A673 (cell line): ENCODE measurements around the gene PCIF1. TPM values are rescaled to one million over a fixed set of nuclear protein-coding genes. Genes with fewer than 3 reads are reported as not detected.

Experiments
- BruUV-seq: library from RNA; stranded (reverse); fragments of 400-500 nt; replicated peaks from 2 replicates; lab custom pipeline; 2021; lab: Mats Ljungman, UMichigan
- CTCF ChIA-PET: fragments of 300-600 bp; sonication (Branson Sonifier 250); formaldehyde crosslinking; loops from one replicate; lab custom pipeline; 2022; ENCODE audit warnings: antibody characterized with exemption; lab: Charles Lee
- POLR2A ChIA-PET: fragments of 300-600 bp; sonication (Branson Sonifier 250); formaldehyde crosslinking; loops from one replicate; lab custom pipeline; 2022; ENCODE audit warnings: antibody characterized with exemption; ENCODE audit not compliant: low non-redundant PET; lab: Charles Lee
- DNase-seq: peaks from one replicate; pipeline ENCODE4 v3.0.0-alpha.2; 2015; ENCODE audit warnings: low spot score
- H3K27ac ChIP-seq: fragments of 200-600 bp; sonication (generic); 2 replicates; pipeline ENCODE4 v1.5.1; 2016; ENCODE audit warnings: mixed run types, low read depth, mild to moderate bottlenecking, mixed read lengths, antibody characterized with exemption, low read length; ENCODE audit not compliant: poor library complexity, severe bottlenecking
- H3K27me3 ChIP-seq: fragments of 200-600 bp; sonication (generic); replicated peaks from 2 replicates; pipeline ENCODE4 v1.6.1; 2017; ENCODE audit warnings: mixed run types, low read depth, mild to moderate bottlenecking, mixed read lengths, antibody characterized with exemption, low read length; ENCODE audit not compliant: insufficient read depth, poor library complexity
- H3K36me3 ChIP-seq: fragments of 200-600 bp; sonication (generic); 2 replicates; pipeline ENCODE4 v1.6.1; 2016; ENCODE audit warnings: mixed run types, mild to moderate bottlenecking, mixed read lengths, antibody characterized with exemption, low read length; ENCODE audit not compliant: insufficient read depth, poor library complexity, severe bottlenecking
- H3K4me1 ChIP-seq: fragments of 200-600 bp; sonication (generic); 2 replicates; pipeline ENCODE4 v1.6.1; 2017; ENCODE audit warnings: mixed run types, mild to moderate bottlenecking, mixed read lengths, antibody characterized with exemption, low read length; ENCODE audit not compliant: insufficient read depth, poor library complexity, severe bottlenecking
- H3K4me3 ChIP-seq: fragments of 200-600 bp; sonication (generic); 2 replicates; pipeline ENCODE4 v1.5.1; 2016; ENCODE audit warnings: low read depth, mixed run types, mild to moderate bottlenecking, mixed read lengths, low read length; ENCODE audit not compliant: poor library complexity, severe bottlenecking
- H3K9me3 ChIP-seq: fragments of 200-600 bp; sonication (generic); 2 replicates; pipeline ENCODE4 v1.6.1; 2016; ENCODE audit warnings: mixed run types, low read depth, mild to moderate bottlenecking, mixed read lengths, antibody characterized with exemption, low read length; ENCODE audit not compliant: poor library complexity, severe bottlenecking
- EZH2 ChIP-seq: fragments of 200-600 bp; sonication (generic); IDR thresholded peaks from 2 replicates; pipeline ENCODE4 v1.6.1; 2017; ENCODE audit warnings: borderline replicate concordance, low read depth, mild to moderate bottlenecking, mixed read lengths, antibody characterized with exemption, low read length; ENCODE audit not compliant: poor library complexity, severe bottlenecking
- intact Hi-C: fragments of 100-400 bp; cut with micrococcal nuclease; formaldehyde crosslinking; loops from one replicate; pipeline ENCODE4 v1.10.0; 2022; ENCODE audit not compliant: unreplicated experiment
- total RNA-seq: library from RNA; stranded (reverse); gene quantifications from 2 replicates; pipeline ENCODE4 v1.2.3, GENCODE V29; 2021
- TF ChIP-seq, protein P1 (sequence below): fragments of 300-800, 200-600 bp; sonication (generic); conservative IDR thresholded peaks from 2 replicates; pipeline ENCODE4 v1.5.1; 2017; ENCODE audit warnings: low read depth, mild to moderate bottlenecking, antibody characterized with exemption, low read length, moderate library complexity, mixed read lengths

PCIF1 gene
- total RNA-seq, 1 experiment from 2014 or later = 47.5 TPM

DNA sequence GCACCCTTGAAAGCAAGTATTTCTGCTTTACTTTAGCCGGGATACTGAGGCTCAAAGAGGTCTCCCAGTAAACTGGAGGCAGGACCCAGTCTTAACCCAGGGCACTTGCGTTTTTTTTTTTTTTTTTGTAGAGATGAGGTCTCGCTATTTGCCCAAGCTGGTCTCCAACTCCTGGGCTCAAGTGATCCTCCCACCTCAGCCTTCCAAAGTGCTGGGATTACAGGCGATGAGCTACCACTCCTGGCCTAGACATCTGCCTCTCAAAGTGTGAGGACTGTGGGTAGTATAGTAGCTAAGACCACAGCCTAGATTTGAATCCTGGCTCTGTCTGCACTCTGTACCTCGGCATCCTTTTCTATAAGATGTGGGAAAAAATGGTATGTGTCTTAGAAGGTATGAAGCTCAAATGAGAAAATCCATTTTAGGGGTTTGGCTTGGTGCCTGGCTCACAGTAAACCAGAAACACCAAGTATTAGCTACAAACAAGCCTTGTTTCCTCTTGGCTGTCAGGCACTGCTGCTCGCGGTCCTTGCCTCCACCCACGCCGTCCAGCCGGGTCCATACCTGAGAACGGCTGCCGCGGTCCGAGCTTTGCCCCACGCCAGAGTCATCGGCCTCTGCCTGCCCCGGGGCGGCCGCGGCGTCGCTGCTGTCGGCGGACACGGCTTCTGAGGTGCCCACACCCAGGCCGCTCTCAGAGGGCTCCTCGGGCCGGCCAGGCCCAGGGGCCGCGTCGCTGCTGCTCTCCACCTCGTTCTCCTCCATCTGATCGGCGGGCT lies 36.4 kb downstream of the PCIF1 start:
- ChIA-PET CTCF (interaction anchor here (0.5 to 2.9 kb wide), 5 partner anchors 10 to 90 kb away, joined by 3 to 18 read pairs (median 4); partner anchors contain the start of gene ZSWIM1), POLR2A (interaction anchor here (0.6 to 1.1 kb wide), 2 partner anchors 29 to 32 kb away, joined by 3 to 4 read pairs; no protein-coding TSS in a partner anchor)
- no TSS peak for BruUV-seq
- Histone ChIP-seq H3K27me3 (no peaks in the 10 kb centered on the region), H3K4me1 (peaks cover 11% of the 10 kb centered on the region), H3K36me3 (peaks cover 35% of the 10 kb centered on the region), H3K9me3 (no peaks in the 10 kb centered on the region), H3K4me3 (peak overlapping the region; percentile 84), H3K27ac (peak overlapping the region; percentile 100)
- TF ChIP-seq, protein P1, sequence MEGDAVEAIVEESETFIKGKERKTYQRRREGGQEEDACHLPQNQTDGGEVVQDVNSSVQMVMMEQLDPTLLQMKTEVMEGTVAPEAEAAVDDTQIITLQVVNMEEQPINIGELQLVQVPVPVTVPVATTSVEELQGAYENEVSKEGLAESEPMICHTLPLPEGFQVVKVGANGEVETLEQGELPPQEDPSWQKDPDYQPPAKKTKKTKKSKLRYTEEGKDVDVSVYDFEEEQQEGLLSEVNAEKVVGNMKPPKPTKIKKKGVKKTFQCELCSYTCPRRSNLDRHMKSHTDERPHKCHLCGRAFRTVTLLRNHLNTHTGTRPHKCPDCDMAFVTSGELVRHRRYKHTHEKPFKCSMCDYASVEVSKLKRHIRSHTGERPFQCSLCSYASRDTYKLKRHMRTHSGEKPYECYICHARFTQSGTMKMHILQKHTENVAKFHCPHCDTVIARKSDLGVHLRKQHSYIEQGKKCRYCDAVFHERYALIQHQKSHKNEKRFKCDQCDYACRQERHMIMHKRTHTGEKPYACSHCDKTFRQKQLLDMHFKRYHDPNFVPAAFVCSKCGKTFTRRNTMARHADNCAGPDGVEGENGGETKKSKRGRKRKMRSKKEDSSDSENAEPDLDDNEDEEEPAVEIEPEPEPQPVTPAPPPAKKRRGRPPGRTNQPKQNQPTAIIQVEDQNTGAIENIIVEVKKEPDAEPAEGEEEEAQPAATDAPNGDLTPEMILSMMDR = no peak
- no peak for TF ChIP-seq EZH2
- DNase-seq = no peak
- intact Hi-C loops = no loop called here

DNA sequence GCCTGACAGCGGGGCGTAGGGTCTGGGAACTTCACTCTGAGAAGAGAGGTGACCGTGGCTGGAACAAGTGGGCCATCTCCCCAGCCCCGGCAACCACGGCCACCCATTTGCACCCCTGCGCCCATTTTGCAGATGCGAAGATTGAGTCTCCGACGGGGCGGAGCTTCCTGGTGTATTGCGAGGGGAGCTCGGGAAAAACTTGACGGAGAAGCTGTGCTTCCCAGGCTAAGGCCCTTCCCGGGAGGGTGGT lies 36.9 kb downstream of the PCIF1 start:
- CTCF ChIA-PET = interaction anchor here (2.9 kb wide), 1 partner anchor 15 kb away, joined by 18 read pairs; no protein-coding TSS in a partner anchor
- peak overlapping the region; percentile 100 for H3K27ac ChIP-seq
- no peak for TF ChIP-seq EZH2
- TF ChIP-seq, protein P1 = no peak
- DNase-seq = no peak
- H3K9me3 ChIP-seq = no peaks in the 10 kb centered on the region
- intact Hi-C loops = no loop called here
- peak overlapping the region; percentile 84 for H3K4me3 ChIP-seq
- BruUV-seq = no TSS peak
- peaks cover 11% of the 10 kb centered on the region for H3K4me1 ChIP-seq
- POLR2A ChIA-PET = interaction anchor here (1.1 kb wide), 1 partner anchor 33 kb away, joined by 3 read pairs; no protein-coding TSS in a partner anchor
- no peaks in the 10 kb centered on the region for H3K27me3 ChIP-seq
- peaks cover 30% of the 10 kb centered on the region for H3K36me3 ChIP-seq

DNA sequence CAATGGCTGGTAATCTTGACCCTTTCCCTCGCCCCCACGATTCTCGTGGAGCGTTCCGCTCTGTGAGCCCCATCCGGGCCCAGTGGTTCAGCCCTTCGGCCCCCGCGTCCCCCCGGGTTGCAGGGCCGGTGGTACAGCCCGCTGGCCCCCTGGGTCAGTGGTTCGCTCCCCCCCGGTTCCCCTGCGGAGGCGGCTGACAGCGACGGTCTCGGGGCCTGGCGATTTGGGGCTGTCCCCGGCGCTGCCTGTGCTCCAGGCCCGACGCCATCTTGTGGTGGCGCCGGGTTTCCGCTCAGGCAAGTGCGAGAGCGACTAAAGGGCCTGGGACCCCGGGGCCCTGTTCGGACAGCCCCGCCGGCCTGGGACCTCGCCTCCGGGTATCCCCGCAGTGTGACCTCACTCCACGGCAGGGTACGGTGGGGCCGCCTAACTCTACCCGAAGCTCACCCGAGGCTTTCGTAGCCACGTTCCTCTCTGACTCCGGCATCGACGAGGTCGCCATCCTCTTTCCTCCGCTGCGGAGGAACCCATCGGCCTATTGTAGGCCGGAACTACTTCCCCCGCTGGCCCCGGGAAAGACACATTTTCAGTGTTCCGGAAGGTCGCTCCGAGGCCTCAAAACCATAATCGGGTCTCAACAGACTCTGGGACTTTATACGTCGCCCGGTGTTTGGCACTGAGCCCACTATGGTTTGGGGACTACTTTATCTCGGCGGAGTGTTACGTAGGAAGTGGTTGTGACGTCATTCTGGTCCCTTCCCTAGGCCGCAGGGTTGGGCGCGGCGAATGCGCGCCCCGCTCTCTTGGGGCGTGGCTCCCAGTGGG lies 37.4 kb downstream of the PCIF1 start, which contains the start of gene ZNF335:
ZNF335 (minus strand) TSS at position 529 of the 825 bp plus-strand sequence. CDS start 793 bp downstream, outside the sequence.
- H3K36me3 ChIP-seq = peaks cover 26% of the 10 kb centered on the region
- H3K9me3 ChIP-seq = no peaks in the 10 kb centered on the region
- H3K4me1 ChIP-seq = peaks cover 11% of the 10 kb centered on the region
- no TSS peak for BruUV-seq
- H3K27me3 ChIP-seq = no peaks in the 10 kb centered on the region
- peak; percentile 97 for DNase-seq
- H3K27ac ChIP-seq = peak within 1 kb of the TSS; percentile 100
- CTCF ChIA-PET = interaction anchor here (2.9 kb wide), 1 partner anchor 15 kb away, joined by 18 read pairs; no protein-coding TSS in a partner anchor
- H3K4me3 ChIP-seq = peak within 1 kb of the TSS; percentile 84
- POLR2A ChIA-PET = interaction anchor here (1.1 kb wide), 1 partner anchor 33 kb away, joined by 3 read pairs; no protein-coding TSS in a partner anchor
- intact Hi-C loops = no loop called here
- TF ChIP-seq, protein P1 = no peak
- no peak for TF ChIP-seq EZH2
